ENCODE results near the gene MROH2A.

Gene MROH2A

DNA sequence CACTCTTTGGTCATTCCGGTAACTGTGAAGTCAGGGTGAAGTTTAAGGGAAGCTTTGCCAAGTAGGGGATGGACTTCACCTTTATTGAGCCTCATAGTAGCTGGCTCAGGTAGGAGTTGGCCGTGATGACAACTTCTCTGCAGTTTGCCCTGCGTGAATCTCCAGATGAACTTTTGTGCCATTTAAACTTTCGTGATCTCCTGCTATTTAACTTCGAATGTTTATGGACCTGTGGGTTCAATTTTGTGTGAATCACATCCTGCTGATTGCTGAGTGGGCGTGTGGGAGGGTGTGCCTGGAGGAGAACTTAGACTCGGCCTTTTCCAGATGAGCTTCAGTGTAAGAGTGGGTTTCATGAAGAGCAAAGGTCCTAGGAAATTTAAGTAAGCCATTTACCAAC is 13.9 kb upstream of the MROH2A start:
- no peaks in the 10 kb centered on the region for H4K20me1 ChIP-seq (ENCODE audit: insufficient read depth, low read length)
- no peak overlapping the region for H3K9ac ChIP-seq (ENCODE audit: low read length)
- H3K4me2 ChIP-seq (ENCODE audit: low read length): no peak overlapping the region
- H3K27ac ChIP-seq (ENCODE audit: low read length): no peak overlapping the region
- H3K9me3 ChIP-seq (ENCODE audit: insufficient read depth, low read length): no peaks in the 10 kb centered on the region
- H3K4me1 ChIP-seq (ENCODE audit: low read length): no peaks in the 10 kb centered on the region
- no peak overlapping the region for H2AFZ ChIP-seq (ENCODE audit: low read depth, low read length)
- TF ChIP-seq EZH2phosphoT487 (IDR thresholded peaks at IDR 0.05; ENCODE audit: low read depth): no peak
- TF ChIP-seq, protein P1, sequence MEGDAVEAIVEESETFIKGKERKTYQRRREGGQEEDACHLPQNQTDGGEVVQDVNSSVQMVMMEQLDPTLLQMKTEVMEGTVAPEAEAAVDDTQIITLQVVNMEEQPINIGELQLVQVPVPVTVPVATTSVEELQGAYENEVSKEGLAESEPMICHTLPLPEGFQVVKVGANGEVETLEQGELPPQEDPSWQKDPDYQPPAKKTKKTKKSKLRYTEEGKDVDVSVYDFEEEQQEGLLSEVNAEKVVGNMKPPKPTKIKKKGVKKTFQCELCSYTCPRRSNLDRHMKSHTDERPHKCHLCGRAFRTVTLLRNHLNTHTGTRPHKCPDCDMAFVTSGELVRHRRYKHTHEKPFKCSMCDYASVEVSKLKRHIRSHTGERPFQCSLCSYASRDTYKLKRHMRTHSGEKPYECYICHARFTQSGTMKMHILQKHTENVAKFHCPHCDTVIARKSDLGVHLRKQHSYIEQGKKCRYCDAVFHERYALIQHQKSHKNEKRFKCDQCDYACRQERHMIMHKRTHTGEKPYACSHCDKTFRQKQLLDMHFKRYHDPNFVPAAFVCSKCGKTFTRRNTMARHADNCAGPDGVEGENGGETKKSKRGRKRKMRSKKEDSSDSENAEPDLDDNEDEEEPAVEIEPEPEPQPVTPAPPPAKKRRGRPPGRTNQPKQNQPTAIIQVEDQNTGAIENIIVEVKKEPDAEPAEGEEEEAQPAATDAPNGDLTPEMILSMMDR (IDR thresholded peaks at IDR 0.05; ENCODE audit: low read depth, low read length): no peak
- no peaks in the 10 kb centered on the region for H3K79me2 ChIP-seq (ENCODE audit: low read length)
- H3K4me3 ChIP-seq (ENCODE audit: low read length): no peak overlapping the region
- peaks cover 11% of the 10 kb centered on the region; the same call in 1 of the 2 replicates for H3K27me3 ChIP-seq (ENCODE audit: low read depth, low read length)
- H3K36me3 ChIP-seq (replicated peaks; ENCODE audit: low read depth, low read length): no peaks in the 10 kb centered on the region

DNA sequence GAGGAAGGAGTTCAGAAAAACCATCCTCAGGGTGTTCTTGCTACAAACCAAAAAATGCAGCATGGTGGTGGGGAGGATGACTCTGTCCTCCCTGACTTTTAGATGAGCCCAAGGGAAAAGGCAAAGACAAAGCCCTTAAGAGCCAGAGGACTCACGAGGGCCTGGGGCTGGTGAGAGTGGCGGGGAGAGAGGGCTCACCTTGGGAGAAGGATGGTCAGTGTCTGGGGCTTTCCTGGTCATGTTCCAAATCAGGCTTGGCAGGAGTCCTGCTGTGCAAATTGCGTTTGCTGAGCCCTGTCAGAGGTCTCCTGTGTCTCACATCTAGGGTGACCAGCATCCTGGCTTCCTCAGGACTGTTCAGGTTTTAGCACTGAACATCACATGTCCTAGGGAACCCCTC is 13.4 kb upstream of the MROH2A start:
- no peak for TF ChIP-seq EZH2phosphoT487 (IDR thresholded peaks at IDR 0.05; ENCODE audit: low read depth)
- TF ChIP-seq, protein P1 (IDR thresholded peaks at IDR 0.05; ENCODE audit: low read depth, low read length): no peak
- peaks cover 11% of the 10 kb centered on the region; the same call in 1 of the 2 replicates for H3K27me3 ChIP-seq (ENCODE audit: low read depth, low read length)
- no peaks in the 10 kb centered on the region for H3K36me3 ChIP-seq (replicated peaks; ENCODE audit: low read depth, low read length)
- H3K9ac ChIP-seq (ENCODE audit: low read length): no peak overlapping the region
- H3K4me1 ChIP-seq (ENCODE audit: low read length): no peaks in the 10 kb centered on the region
- no peak overlapping the region for H3K4me3 ChIP-seq (ENCODE audit: low read length)
- H3K27ac ChIP-seq (ENCODE audit: low read length): no peak overlapping the region
- H3K9me3 ChIP-seq (ENCODE audit: insufficient read depth, low read length): no peaks in the 10 kb centered on the region
- no peaks in the 10 kb centered on the region for H3K79me2 ChIP-seq (ENCODE audit: low read length)
- no peak overlapping the region for H3K4me2 ChIP-seq (ENCODE audit: low read length)
- no peaks in the 10 kb centered on the region for H4K20me1 ChIP-seq (ENCODE audit: insufficient read depth, low read length)
- H2AFZ ChIP-seq (ENCODE audit: low read depth, low read length): no peak overlapping the region

DNA sequence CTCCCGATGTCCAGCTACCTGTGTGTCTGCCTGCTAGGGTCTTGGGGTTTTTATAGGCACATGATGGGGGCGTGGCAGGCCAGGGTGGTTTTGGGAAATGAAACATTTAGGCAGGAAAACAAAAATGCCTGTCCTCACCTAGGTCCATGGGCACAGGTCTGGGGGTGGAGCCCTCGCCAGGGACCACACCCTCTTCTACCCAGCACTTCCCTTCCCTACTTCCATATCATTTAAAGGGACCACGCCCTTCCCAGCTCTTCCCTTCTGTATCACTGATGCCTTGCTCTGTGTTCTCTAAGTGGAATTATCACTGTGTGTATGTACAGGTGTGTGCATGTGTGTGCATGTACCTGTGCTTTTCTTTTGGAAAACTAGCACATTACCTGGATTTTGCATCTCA is 11.7 kb upstream of the MROH2A start:
- Histone ChIP-seq H3K36me3 (replicated peaks; ENCODE audit: low read depth, low read length) (no peaks in the 10 kb centered on the region), H2AFZ (ENCODE audit: low read depth, low read length) (no peak overlapping the region), H3K4me3 (ENCODE audit: low read length) (no peak overlapping the region), H3K9me3 (ENCODE audit: insufficient read depth, low read length) (no peaks in the 10 kb centered on the region), H3K4me2 (ENCODE audit: low read length) (no peak overlapping the region), H4K20me1 (ENCODE audit: insufficient read depth, low read length) (no peaks in the 10 kb centered on the region), H3K9ac (ENCODE audit: low read length) (no peak overlapping the region), H3K4me1 (ENCODE audit: low read length) (no peaks in the 10 kb centered on the region), H3K27me3 (ENCODE audit: low read depth, low read length) (peaks cover 11% of the 10 kb centered on the region; the same call in 1 of the 2 replicates), H3K27ac (ENCODE audit: low read length) (no peak overlapping the region), H3K79me2 (ENCODE audit: low read length) (no peaks in the 10 kb centered on the region)
- TF ChIP-seq, protein P1 (IDR thresholded peaks at IDR 0.05; ENCODE audit: low read depth, low read length): no peak
- TF ChIP-seq EZH2phosphoT487 (IDR thresholded peaks at IDR 0.05; ENCODE audit: low read depth): no peak

GRCh38 chr2:233768076-233768475 is 10.1 kb upstream of the MROH2A start:
- Histone ChIP-seq H3K4me1 (ENCODE audit: low read length) (no peaks in the 10 kb centered on the region), H4K20me1 (ENCODE audit: insufficient read depth, low read length) (no peaks in the 10 kb centered on the region), H3K27me3 (ENCODE audit: low read depth, low read length) (peaks cover 11% of the 10 kb centered on the region; the same call in 1 of the 2 replicates), H3K4me3 (ENCODE audit: low read length) (no peak overlapping the region), H3K4me2 (ENCODE audit: low read length) (no peak overlapping the region), H2AFZ (ENCODE audit: low read depth, low read length) (no peak overlapping the region), H3K9me3 (ENCODE audit: insufficient read depth, low read length) (no peaks in the 10 kb centered on the region), H3K27ac (ENCODE audit: low read length) (no peak overlapping the region), H3K79me2 (ENCODE audit: low read length) (no peaks in the 10 kb centered on the region), H3K9ac (ENCODE audit: low read length) (no peak overlapping the region), H3K36me3 (replicated peaks; ENCODE audit: low read depth, low read length) (no peaks in the 10 kb centered on the region)
- no peak for TF ChIP-seq EZH2phosphoT487 (IDR thresholded peaks at IDR 0.05; ENCODE audit: low read depth)
